Measurements from ENCODE around the gene DRC1.

DRC1 gene

DNA sequence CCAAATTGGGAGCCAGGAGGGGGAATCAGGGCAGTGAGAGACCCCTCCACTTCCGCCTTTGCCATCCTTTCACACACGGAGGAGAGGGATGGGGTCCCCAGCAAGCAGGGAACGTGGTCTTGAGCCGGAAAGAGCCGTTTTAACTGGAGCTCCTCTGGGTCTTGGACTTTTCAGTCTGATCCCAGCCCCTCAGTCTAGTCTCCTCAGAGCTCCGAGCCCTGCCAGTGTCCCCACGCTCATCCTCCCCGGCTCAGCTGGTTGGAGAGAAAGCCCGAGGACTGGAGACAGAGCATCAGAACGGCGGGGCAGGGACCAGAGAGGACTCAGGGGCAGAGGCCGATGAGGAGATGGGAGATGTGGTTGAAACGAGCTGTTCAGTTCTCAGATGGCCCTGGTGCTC is 102.3 kb downstream of the DRC1 start:
- Histone ChIP-seq H3K27ac (no peak overlapping the region), H3K27me3 (replicated peaks) (peaks cover 11% of the 10 kb centered on the region), H3K36me3 (replicated peaks) (no peaks in the 10 kb centered on the region), H3K4me3 (ENCODE audit: low read depth, low read length) (no peak overlapping the region)
- DNase-seq: no peak
- TF ChIP-seq, protein P1, sequence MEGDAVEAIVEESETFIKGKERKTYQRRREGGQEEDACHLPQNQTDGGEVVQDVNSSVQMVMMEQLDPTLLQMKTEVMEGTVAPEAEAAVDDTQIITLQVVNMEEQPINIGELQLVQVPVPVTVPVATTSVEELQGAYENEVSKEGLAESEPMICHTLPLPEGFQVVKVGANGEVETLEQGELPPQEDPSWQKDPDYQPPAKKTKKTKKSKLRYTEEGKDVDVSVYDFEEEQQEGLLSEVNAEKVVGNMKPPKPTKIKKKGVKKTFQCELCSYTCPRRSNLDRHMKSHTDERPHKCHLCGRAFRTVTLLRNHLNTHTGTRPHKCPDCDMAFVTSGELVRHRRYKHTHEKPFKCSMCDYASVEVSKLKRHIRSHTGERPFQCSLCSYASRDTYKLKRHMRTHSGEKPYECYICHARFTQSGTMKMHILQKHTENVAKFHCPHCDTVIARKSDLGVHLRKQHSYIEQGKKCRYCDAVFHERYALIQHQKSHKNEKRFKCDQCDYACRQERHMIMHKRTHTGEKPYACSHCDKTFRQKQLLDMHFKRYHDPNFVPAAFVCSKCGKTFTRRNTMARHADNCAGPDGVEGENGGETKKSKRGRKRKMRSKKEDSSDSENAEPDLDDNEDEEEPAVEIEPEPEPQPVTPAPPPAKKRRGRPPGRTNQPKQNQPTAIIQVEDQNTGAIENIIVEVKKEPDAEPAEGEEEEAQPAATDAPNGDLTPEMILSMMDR (IDR thresholded peaks at IDR 0.05; ENCODE audit: low read depth, low read length, missing control alignments): no peak
- in situ Hi-C loops (cut with HindIII; ENCODE audit: low pct_ligation_motif_present, low sequenced_read_pairs): no loop called here

DNA sequence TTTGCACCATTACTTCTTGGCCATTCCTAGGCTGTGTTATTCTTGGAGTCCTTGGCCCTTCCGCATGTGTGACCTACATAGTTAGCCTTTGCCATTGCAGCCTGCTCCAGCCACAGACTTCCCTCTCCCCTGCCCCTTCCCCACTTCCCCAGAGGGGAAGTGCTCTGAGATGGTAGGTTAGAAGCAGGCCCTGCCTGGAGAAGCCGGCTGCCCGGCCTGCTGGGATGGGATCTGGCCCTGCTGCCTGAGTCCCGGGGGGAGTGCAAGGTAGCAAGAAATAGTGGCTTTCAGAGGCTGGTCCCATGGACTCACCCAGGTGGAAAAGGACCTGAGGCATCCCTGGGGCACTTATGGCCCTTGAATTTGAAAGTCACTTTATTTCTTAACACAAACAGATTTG is 104.6 kb downstream of the DRC1 start:
- DNase-seq: no peak
- peaks cover 14% of the 10 kb centered on the region for H3K27me3 ChIP-seq (replicated peaks)
- in situ Hi-C loops (cut with HindIII; ENCODE audit: low pct_ligation_motif_present, low sequenced_read_pairs): no loop called here
- no peak overlapping the region for H3K27ac ChIP-seq
- TF ChIP-seq, protein P1 (IDR thresholded peaks at IDR 0.05; ENCODE audit: low read depth, low read length, missing control alignments): no peak
- H3K36me3 ChIP-seq (replicated peaks): no peaks in the 10 kb centered on the region
- no peak overlapping the region for H3K4me3 ChIP-seq (ENCODE audit: low read depth, low read length)
